NCI-H1092 (cell line): ENCODE measurements around the gene FCGR1A.
"Not testable (repeated sequence)": the region's sequence is repeated elsewhere in the genome, so short reads cannot be mapped to it uniquely, and the experiment has no call there.

Experiments
- DNase-seq: peaks from one replicate; lab custom pipeline; 2025; lab: John Stamatoyannopoulos, UW

Gene FCGR1A

GRCh38 chr1:149782600-149782999, at the start of gene FCGR1A:
Gene FCGR1A (plus strand): TSS chr1:149782694. CDS start chr1:149782744, 50 bp downstream.
- not testable (repeated sequence) for DNase-seq

- not testable (repeated sequence) for DNase-seq
Observed at GRCh38 chr1:149732781-149733180, 49.7 kb upstream of the FCGR1A start.

GRCh38 chr1:149734692-149735091, 47.8 kb upstream of the FCGR1A start:
- not testable (repeated sequence) for DNase-seq

- DNase-seq: not testable (repeated sequence)
Observed at GRCh38 chr1:149740148-149740581, 42.3 kb upstream of the FCGR1A start.

- DNase-seq: not testable (repeated sequence)
Observed at GRCh38 chr1:149740590-149741230, 41.8 kb upstream of the FCGR1A start.

- DNase-seq: not testable (repeated sequence)
Observed at GRCh38 chr1:149741914-149742313, 40.6 kb upstream of the FCGR1A start.

- not testable (repeated sequence) for DNase-seq
Observed at GRCh38 chr1:149746463-149747356, 35.8 kb upstream of the FCGR1A start.

- not testable (repeated sequence) for DNase-seq
Observed at GRCh38 chr1:149747359-149748143, 34.9 kb upstream of the FCGR1A start.

- DNase-seq: not testable (repeated sequence)
Observed at GRCh38 chr1:149748144-149748500, 34.4 kb upstream of the FCGR1A start.

- not testable (repeated sequence) for DNase-seq
Observed at GRCh38 chr1:149750562-149750961, 31.9 kb upstream of the FCGR1A start.

GRCh38 chr1:149752186-149752585, 30.3 kb upstream of the FCGR1A start:
- not testable (repeated sequence) for DNase-seq

GRCh38 chr1:149753466-149753865, 29.0 kb upstream of the FCGR1A start:
- not testable (repeated sequence) for DNase-seq

GRCh38 chr1:149755294-149755693, 27.2 kb upstream of the FCGR1A start:
- not testable (repeated sequence) for DNase-seq

GRCh38 chr1:149762294-149762693, 20.2 kb upstream of the FCGR1A start:
- DNase-seq: not testable (repeated sequence)

- not testable (repeated sequence) for DNase-seq
Observed at GRCh38 chr1:149764087-149764800, 18.2 kb upstream of the FCGR1A start.

GRCh38 chr1:149766241-149766640, 16.3 kb upstream of the FCGR1A start:
- not testable (repeated sequence) for DNase-seq

GRCh38 chr1:149769216-149769615, 13.3 kb upstream of the FCGR1A start:
- not testable (repeated sequence) for DNase-seq

GRCh38 chr1:149770661-149771060, 11.8 kb upstream of the FCGR1A start:
- DNase-seq: not testable (repeated sequence)

- DNase-seq: not testable (repeated sequence)
Observed at GRCh38 chr1:149771653-149772425, 10.7 kb upstream of the FCGR1A start.

- DNase-seq: not testable (repeated sequence)
Observed at GRCh38 chr1:149775510-149776147, 6.9 kb upstream of the FCGR1A start.
